Islet precursor cell (in vitro differentiated cells): Measurements from ENCODE around the gene CD4.
A peak's percentile ranks its signal among the peaks of the same experiment; 100 is the strongest.

ENCODE experiments used
- DNase-seq: peaks from one replicate; pipeline ENCODE4 v3.0.0-alpha.2; 2018

Gene CD4

DNA sequence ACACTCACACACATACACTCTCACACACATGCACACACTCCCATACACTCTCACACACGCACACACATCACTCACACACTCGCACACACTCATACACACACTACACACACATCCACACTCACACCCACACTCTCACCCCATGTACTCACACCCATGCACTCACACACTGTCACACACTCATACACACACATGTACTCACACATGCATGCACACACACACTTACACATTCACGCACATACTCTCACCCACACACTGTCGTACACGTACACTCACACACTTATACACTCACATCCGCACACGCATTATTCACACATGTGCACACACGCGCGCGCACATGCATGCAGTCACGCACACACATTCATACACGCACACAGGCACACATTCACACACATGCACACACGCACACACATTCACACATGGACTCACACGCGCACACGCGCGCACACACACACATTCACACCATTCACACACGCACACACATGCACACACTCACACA is 28.4 kb downstream of the CD4 start:
- no peak for DNase-seq

GRCh38 chr12:6818222-6818621 is 28.9 kb downstream of the CD4 start:
- peak; percentile 68 for DNase-seq

DNA sequence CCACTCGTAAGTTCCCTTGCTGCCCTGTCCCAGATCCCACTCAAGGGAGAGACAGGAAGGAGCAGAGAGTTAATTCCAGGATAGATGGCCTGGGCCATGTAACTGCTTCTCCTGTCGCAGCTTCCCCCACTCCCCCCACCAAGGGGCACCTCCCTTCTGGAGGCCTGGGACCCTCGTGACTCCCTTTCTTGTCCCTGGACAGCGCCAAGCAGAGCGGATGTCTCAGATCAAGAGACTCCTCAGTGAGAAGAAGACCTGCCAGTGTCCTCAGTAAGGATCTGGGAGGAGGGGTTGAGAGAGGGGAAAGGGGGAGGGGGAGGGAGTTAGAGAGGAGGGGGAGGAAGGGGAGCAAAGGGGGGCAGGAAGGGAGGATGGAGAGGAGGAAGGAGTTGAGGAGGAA is 29.3 kb downstream of the CD4 start:
- no peak for DNase-seq

DNA sequence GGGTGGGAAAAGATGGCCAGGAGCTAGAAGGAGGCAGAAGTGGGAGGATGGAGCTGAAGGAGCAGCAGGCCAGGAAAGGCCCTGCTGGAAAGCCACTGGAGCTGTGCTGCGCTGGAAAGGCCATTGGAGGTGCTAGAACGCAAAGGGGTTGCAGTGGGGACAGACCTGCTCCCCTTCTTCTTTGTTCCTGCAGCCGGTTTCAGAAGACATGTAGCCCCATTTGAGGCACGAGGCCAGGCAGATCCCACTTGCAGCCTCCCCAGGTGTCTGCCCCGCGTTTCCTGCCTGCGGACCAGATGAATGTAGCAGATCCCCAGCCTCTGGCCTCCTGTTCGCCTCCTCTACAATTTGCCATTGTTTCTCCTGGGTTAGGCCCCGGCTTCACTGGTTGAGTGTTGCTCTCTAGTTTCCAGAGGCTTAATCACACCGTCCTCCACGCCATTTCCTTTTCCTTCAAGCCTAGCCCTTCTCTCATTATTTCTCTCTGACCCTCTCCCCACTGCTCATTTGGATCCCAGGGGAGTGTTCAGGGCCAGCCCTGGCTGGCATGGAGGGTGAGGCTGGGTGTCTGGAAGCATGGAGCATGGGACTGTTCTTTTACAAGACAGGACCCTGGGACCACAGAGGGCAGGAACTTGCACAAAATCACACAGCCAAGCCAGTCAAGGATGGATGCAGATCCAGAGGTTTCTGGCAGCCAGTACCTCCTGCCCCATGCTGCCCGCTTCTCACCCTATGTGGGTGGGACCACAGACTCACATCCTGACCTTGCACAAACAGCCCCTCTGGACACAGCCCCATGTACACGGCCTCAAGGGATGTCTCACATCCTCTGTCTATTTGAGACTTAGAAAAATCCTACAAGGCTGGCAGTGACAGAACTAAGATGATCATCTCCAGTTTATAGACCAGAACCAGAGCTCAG is 30.0 kb downstream of the CD4 start:
- peak; percentile 60 for DNase-seq

GRCh38 chr12:6820166-6820565 is 30.8 kb downstream of the CD4 start:
- peak; percentile 51 for DNase-seq

- peak; percentile 94 for DNase-seq
Measured at GRCh38 chr12:6821591-6822425, 32.5 kb downstream of the CD4 start, which contains the start of gene GPR162. GPR162 (plus strand) TSS chr12:6821821; CDS start chr12:6823899, 2,078 bp downstream.

- DNase-seq: peak; percentile 47
Measured at GRCh38 chr12:6822426-6823135, 33.3 kb downstream of the CD4 start.

- peak; percentile 81 for DNase-seq
Measured at GRCh38 chr12:6823182-6824084, 34.1 kb downstream of the CD4 start.

GRCh38 chr12:6824085-6824775 is 34.9 kb downstream of the CD4 start:
- no peak for DNase-seq

- DNase-seq: no peak
Measured at GRCh38 chr12:6824901-6825381, 35.6 kb downstream of the CD4 start.

- DNase-seq: peak; percentile 96
Measured at GRCh38 chr12:6825398-6826124, 36.2 kb downstream of the CD4 start.

DNA sequence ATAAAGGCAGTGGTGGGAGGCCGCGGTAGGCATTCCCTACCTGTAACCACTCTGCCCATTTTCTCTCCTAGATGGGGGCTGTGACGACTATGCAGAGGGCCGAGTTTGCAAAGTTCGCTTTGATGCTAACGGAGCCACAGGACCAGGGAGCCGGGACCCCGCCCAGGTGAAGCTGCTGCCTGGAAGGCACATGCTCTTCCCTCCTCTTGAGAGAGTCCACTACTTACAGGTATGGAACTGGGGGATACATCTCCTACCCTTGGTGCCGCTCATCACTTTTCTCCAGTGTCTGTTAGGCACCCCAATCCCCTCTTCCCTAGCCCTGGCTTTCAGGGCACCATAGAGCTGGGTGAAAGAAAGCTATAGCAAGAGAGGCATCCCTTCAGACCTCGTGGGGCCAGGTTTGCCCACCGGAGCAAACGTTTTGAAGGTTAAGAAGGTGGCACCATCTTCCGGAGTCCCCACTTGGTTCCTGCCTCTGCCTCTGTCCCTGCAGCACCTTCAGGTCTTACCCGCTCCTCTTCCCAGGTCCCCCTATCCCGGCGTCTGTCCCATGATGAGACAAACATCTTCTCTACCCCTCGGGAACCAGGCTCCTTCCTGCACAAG is 36.9 kb downstream of the CD4 start:
- peak; percentile 51 for DNase-seq

DNA sequence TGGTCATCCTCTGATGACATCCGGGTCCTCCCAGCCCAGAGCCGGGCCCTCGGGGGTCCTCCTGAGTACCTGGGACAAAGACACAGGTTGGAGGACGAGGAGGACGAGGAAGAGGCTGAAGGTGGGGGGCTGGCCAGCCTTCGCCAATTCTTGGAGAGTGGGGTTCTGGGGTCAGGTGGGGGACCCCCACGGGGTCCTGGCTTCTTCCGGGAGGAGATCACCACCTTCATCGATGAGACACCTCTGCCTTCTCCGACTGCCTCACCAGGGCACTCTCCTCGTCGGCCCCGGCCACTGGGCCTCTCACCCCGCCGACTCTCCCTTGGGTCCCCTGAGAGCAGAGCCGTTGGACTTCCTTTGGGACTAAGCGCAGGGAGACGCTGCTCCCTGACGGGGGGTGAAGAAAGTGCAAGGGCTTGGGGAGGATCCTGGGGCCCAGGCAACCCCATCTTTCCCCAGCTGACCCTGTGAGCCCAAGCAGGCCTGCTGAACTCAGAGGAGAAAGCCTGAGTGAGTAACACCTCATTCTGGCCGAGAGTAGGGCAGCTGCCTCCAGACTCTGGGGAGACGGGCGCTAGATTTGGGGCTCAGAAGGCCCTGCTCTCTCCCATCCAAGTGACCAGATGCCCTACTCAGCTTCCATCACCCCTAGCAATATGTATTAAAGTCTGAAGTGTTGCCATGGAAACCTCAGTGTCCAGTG is 37.6 kb downstream of the CD4 start:
- DNase-seq: no peak

DNA sequence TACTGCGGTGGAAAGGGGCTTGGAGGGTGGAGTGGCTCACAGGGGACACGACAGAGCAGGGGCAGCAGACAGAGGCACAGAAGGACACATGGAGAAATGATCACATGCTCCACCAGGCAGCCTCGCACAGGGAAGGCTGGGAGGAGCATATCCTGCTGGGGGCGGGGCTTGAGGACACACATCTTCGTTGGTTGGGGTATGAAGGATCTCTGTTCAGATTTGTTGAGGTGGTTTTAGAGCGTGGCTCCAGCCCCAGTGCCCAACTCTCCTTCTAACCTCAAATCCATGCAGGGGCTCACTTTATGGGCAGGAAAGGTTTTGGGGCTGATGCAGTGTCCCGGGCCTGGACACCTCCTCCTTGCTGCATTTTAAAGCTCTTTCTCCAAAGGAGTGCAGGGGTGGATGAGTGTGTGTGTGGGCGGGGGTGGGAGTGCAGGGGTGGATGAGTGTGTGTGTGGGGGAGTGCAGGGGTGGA is 38.1 kb downstream of the CD4 start:
- peak; percentile 95 for DNase-seq

GRCh38 chr12:6827982-6828780 is 38.9 kb downstream of the CD4 start, which contains the start of gene P3H3:
P3H3 (plus strand) TSS chr12:6828407; CDS start chr12:6828441, 34 bp downstream.
- DNase-seq: peak; percentile 76

GRCh38 chr12:6828781-6829535 is 39.6 kb downstream of the CD4 start:
- DNase-seq: no peak
